Glutamatergic neuron (in vitro differentiated cells): ENCODE results near the gene RASA3. TPM values are rescaled to one million over a fixed set of nuclear protein-coding genes. Genes with fewer than 3 reads are reported as not detected.

Experiments used
- DNase-seq: peaks from one replicate; pipeline ENCODE4 v3.0.0; 2022
- H3K27ac Mint-ChIP-seq: one replicate; pipeline ENCODE4 v1.8.0; 2020; ENCODE audit warnings: mild to moderate bottlenecking, mixed read lengths, inconsistent platforms; ENCODE audit not compliant: unreplicated experiment
- H3K27me3 Mint-ChIP-seq: one replicate; pipeline ENCODE4 v1.8.0; 2020; ENCODE audit warnings: mild to moderate bottlenecking, moderate library complexity, mixed read lengths, inconsistent platforms; ENCODE audit not compliant: unreplicated experiment
- H3K36me3 Mint-ChIP-seq: one replicate; pipeline ENCODE4 v1.8.0; 2020; ENCODE audit warnings: mild to moderate bottlenecking, mixed read lengths, inconsistent platforms; ENCODE audit not compliant: unreplicated experiment
- H3K4me1 Mint-ChIP-seq: one replicate; pipeline ENCODE4 v1.8.0; 2020; ENCODE audit warnings: mild to moderate bottlenecking, low read depth, mixed read lengths, inconsistent platforms; ENCODE audit not compliant: unreplicated experiment
- H3K4me3 Mint-ChIP-seq: one replicate; pipeline ENCODE4 v1.8.0; 2020; ENCODE audit warnings: mild to moderate bottlenecking, mixed read lengths, inconsistent platforms; ENCODE audit not compliant: unreplicated experiment
- H3K9me3 Mint-ChIP-seq: one replicate; pipeline ENCODE4 v1.8.0; 2020; ENCODE audit warnings: mild to moderate bottlenecking, moderate library complexity, mixed read lengths, inconsistent platforms; ENCODE audit not compliant: unreplicated experiment
- total RNA-seq: library from RNA; stranded (reverse); fragmentation: NEBNext Ultra II Directional; extraction: Animal tissue kit (Norgen Biotek cat#: 25700); gene quantifications from one replicate; pipeline ENCODE4 v1.2.1, GENCODE V29; 2021; ENCODE audit not compliant: unreplicated experiment
- TF ChIP-seq, protein P1 (sequence below): fragments of 200-600 bp; sonication (generic); IDR thresholded peaks from one replicate; pipeline ENCODE4 v1.5.0; 2021; ENCODE audit not compliant: partially characterized antibody, unreplicated experiment

Gene RASA3
- total RNA-seq, 1 donor from 2014 or later: 15.2 TPM

DNA sequence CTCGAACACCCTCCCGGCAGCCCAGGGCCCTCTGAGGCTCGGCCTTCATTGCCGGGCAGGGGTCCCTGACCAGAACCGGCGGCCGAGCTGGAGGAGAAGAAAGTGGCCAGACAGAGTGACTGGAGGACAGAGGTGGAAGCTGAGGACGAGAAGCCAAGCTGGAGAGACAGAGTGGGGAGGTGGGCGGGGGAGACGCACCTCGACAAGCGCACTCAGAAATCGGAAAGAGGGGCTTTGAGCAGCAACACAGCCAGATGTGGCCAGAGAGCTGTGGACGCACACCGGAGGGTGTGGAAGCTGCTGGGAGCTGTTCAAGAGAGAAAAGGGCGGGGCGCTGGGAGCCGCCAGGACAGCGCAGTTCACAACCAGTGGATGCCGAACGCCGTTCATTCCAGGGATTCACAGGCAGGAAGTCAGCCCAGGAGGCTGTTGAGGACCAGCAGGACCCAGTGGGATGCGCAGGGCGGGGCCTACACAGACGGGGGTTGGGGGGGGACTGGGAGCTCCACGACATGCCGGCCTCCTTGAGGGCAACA is 130.3 kb downstream of the RASA3 start:
- Mint-ChIP-seq H3K4me3 (no peak overlapping the region), H3K27ac (no peak overlapping the region)

DNA sequence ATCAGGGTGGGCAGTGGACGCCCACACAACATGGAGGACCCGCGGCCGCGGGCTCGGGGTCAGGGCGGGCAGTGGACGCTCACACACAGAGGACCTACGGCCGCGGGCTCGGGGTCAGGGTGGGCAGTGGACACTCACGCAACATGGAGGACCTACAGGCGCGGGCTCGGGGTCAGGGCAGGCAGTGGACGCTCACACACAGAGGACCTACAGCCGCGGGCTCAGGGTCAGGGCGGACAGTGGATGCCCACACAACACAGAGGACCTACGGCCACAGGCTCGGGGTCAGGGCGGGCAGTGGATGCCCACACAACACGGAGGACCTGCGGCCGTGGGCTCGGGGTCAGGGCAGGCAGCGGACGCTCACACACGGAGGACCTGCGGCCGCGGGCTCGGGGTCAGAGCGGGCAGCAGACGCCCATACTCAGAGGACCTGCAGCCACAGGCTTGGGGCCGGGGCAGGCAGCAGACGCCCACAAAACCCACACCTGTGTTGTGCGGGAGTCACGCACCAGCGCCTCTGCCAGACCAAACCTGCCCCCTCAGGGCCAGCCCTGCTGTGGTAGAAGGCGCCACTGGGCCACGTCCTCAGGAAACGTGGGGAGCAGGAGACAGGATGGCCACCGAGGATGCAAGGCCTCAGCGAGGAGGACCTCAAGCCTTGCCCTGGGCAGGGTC is 131.0 kb downstream of the RASA3 start:
- Mint-ChIP-seq H3K4me1 (peaks cover 10% of the 10 kb centered on the region), H3K4me3 (no peak overlapping the region), H3K27ac (no peak overlapping the region), H3K27me3 (peaks cover 6% of the 10 kb centered on the region), H3K9me3 (peaks cover 9% of the 10 kb centered on the region), H3K36me3 (peaks cover 3% of the 10 kb centered on the region)
- no peak for DNase-seq
- TF ChIP-seq, protein P1, sequence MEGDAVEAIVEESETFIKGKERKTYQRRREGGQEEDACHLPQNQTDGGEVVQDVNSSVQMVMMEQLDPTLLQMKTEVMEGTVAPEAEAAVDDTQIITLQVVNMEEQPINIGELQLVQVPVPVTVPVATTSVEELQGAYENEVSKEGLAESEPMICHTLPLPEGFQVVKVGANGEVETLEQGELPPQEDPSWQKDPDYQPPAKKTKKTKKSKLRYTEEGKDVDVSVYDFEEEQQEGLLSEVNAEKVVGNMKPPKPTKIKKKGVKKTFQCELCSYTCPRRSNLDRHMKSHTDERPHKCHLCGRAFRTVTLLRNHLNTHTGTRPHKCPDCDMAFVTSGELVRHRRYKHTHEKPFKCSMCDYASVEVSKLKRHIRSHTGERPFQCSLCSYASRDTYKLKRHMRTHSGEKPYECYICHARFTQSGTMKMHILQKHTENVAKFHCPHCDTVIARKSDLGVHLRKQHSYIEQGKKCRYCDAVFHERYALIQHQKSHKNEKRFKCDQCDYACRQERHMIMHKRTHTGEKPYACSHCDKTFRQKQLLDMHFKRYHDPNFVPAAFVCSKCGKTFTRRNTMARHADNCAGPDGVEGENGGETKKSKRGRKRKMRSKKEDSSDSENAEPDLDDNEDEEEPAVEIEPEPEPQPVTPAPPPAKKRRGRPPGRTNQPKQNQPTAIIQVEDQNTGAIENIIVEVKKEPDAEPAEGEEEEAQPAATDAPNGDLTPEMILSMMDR: no peak

More for the DNA sequence above, 130.3 kb downstream of the RASA3 start:
- peaks cover 9% of the 10 kb centered on the region for H3K9me3 Mint-ChIP-seq
- TF ChIP-seq, protein P1: no peak
- peaks cover 3% of the 10 kb centered on the region for H3K36me3 Mint-ChIP-seq
- no peak for DNase-seq
- peaks cover 10% of the 10 kb centered on the region for H3K4me1 Mint-ChIP-seq
- H3K27me3 Mint-ChIP-seq: peaks cover 6% of the 10 kb centered on the region

DNA sequence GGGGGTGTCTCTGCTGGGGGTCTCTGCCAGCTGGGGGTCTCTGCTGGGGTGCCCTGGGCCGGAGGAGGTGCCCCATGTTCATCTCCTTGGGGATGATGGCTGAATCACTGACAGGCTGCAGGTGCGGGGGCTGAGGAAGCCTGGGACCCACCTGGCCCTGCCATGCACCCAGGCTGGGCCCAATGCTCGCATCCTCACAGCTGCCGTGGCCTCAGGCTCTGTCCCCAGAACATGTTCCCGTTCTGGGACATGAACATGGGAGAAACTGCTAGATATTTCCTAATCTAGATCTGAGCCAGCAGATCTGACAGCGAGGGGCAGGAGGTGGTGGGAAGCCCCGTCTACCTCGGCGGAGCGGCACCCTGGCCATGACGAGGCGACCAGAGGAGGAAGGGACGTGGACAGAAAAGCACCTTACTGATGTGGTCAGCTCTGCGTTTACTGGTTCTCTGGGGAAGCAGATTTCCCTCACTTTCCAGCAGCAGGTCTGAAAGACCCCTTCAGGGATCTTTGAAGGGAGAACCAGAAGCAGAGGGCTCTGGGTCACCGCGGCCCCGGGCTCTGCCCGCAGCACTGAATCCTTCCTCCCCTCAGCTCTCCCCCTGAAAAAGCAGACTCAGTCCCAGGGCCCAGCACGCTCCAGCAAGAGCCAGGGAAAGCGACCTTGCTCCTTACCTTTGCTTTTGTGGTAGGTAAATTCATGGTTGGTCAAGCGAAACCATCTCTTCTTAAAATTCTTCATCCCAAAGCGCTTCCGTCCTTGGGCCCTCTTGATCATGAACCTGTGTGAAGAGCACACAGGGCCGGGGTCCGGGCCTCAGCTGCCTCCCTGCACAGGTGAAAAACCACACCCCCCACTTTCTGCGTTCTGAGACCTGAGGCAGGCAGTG is 132.0 kb downstream of the RASA3 start:
- Mint-ChIP-seq H3K36me3 (peaks cover 3% of the 10 kb centered on the region), H3K9me3 (peaks cover 9% of the 10 kb centered on the region), H3K27ac (no peak overlapping the region), H3K4me1 (peaks cover 10% of the 10 kb centered on the region), H3K27me3 (peaks cover 6% of the 10 kb centered on the region), H3K4me3 (no peak overlapping the region)
- TF ChIP-seq, protein P1: no peak
- DNase-seq: no peak

DNA sequence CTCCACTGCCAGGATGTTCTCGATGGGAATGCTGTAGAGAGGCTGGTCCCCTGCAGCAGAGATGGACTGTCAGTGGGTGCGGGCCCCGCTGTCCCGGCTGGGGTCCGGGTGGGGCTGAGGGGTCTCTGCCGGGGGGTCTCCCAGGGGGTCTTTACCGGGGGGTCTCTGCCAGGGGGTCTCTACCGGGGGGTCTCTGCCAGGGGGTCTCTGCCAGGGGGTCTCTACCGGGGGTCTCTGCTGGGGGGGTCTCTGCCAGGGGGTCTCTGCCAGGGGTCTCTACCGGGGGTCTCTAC is 132.9 kb downstream of the RASA3 start:
- peaks cover 10% of the 10 kb centered on the region for H3K4me1 Mint-ChIP-seq
- peaks cover 4% of the 10 kb centered on the region for H3K27me3 Mint-ChIP-seq
- no peak overlapping the region for H3K4me3 Mint-ChIP-seq
- peaks cover 5% of the 10 kb centered on the region for H3K9me3 Mint-ChIP-seq
- DNase-seq: no peak
- TF ChIP-seq, protein P1: no peak
- H3K36me3 Mint-ChIP-seq: peaks cover 3% of the 10 kb centered on the region
- no peak overlapping the region for H3K27ac Mint-ChIP-seq
